ENCODE data around the gene MAX. TPM values are rescaled to one million over a fixed set of nuclear protein-coding genes. Genes with fewer than 3 reads are reported as not detected.

Gene MAX
- total and polyA plus RNA-seq, 2 donors from 2014 or later: 48.9 to 89.4 TPM

DNA sequence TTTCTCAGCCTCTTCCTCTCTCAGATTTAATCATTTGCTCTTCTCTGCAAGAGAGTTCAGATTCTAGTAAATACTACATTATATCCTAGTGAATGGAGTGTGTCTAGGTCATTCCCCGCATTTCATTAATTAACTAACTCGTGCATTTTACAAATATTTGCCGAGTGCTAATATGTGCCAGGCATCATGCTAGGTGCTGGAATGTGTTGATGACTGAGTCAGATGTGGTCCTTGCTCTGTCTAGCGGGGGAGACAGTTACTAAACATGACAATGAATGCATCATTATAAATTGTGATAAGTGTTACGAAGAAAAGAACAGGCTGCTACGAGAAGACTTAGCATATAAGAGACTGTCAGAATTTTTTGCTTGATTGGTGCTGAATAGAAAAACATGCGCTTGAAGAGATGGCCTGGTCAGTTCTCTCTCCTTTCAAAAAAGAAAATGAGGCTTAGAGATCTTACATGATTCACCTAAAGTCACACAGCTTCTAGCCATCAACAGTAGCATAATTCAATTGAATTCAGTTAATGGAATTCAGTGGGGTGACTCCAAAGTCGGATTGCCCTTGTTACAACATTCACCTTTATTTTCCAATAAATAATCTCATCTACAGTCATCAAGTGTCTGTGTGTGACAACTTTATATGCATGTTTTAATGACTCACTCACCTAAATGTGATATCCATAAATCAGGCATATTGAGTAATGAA is 48.7 kb upstream of the MAX start:
- no peaks in the 10 kb centered on the region for H3K27me3 ChIP-seq (ENCODE audit: control insufficient read depth, insufficient read depth, low read length)
- H3K4me1 ChIP-seq (ENCODE audit: control insufficient read depth in 2 of 3, insufficient read depth in 2 of 3, low read depth in 1 of 3, low read length in 3 of 3): no peaks in the 10 kb centered on the region
- no peak overlapping the region for H3K4me3 ChIP-seq (ENCODE audit: low read length in 3 of 3)
- H3K9ac ChIP-seq (ENCODE audit: low read length in 3 of 3): no peak overlapping the region
- H3K9me3 ChIP-seq (ENCODE audit: control insufficient read depth in 2 of 3, insufficient read depth in 1 of 3, low read length in 3 of 3): no peaks in the 10 kb centered on the region
- TF ChIP-seq, protein P1, sequence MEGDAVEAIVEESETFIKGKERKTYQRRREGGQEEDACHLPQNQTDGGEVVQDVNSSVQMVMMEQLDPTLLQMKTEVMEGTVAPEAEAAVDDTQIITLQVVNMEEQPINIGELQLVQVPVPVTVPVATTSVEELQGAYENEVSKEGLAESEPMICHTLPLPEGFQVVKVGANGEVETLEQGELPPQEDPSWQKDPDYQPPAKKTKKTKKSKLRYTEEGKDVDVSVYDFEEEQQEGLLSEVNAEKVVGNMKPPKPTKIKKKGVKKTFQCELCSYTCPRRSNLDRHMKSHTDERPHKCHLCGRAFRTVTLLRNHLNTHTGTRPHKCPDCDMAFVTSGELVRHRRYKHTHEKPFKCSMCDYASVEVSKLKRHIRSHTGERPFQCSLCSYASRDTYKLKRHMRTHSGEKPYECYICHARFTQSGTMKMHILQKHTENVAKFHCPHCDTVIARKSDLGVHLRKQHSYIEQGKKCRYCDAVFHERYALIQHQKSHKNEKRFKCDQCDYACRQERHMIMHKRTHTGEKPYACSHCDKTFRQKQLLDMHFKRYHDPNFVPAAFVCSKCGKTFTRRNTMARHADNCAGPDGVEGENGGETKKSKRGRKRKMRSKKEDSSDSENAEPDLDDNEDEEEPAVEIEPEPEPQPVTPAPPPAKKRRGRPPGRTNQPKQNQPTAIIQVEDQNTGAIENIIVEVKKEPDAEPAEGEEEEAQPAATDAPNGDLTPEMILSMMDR (IDR thresholded peaks at IDR 0.05; ENCODE audit: borderline replicate concordance, extremely low read depth, insufficient read depth): no peak
- DNase-seq: no peak
- intact Hi-C loops (cut with DNase I): no loop called here
- no peaks in the 10 kb centered on the region for H3K36me3 ChIP-seq (ENCODE audit: control insufficient read depth in 2 of 3, insufficient read depth in 3 of 3, low read length in 3 of 3)
- FAIRE-seq: no peak
- H3K27ac ChIP-seq (ENCODE audit: low read depth in 2 of 2, low read length in 2 of 2): no peak overlapping the region

DNA sequence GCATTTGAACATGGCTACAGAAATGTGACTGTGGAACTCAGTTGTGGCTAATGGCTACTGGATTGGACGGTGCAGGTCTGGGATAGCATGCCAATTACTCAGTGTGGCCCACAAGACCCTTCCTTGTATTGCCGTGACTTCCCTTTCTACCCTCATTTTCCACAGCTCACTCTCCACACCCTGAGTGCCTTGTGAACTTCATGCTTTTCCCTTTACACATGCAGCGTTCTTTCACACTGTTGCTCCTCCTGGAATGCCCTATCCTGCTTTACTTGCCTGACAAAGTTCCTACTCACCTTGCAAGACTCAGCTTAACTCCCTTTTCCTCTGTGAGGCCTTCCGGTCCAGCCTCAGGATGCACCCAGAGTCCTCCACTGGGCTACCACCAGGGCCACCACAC is 46.8 kb upstream of the MAX start:
- no peaks in the 10 kb centered on the region for H3K27me3 ChIP-seq (ENCODE audit: control insufficient read depth, insufficient read depth, low read length)
- no peak for FAIRE-seq
- intact Hi-C loops (cut with DNase I): no loop called here
- no peak overlapping the region for H3K27ac ChIP-seq (ENCODE audit: low read depth in 2 of 2, low read length in 2 of 2)
- no peak for DNase-seq
- H3K4me3 ChIP-seq (ENCODE audit: low read length in 3 of 3): no peak overlapping the region
- H3K36me3 ChIP-seq (ENCODE audit: control insufficient read depth in 2 of 3, insufficient read depth in 3 of 3, low read length in 3 of 3): no peaks in the 10 kb centered on the region
- H3K9ac ChIP-seq (ENCODE audit: low read length in 3 of 3): no peak overlapping the region
- H3K4me1 ChIP-seq (ENCODE audit: control insufficient read depth in 2 of 3, insufficient read depth in 2 of 3, low read depth in 1 of 3, low read length in 3 of 3): no peaks in the 10 kb centered on the region
- H3K9me3 ChIP-seq (ENCODE audit: control insufficient read depth in 2 of 3, insufficient read depth in 1 of 3, low read length in 3 of 3): no peaks in the 10 kb centered on the region
- TF ChIP-seq, protein P1 (IDR thresholded peaks at IDR 0.05; ENCODE audit: borderline replicate concordance, extremely low read depth, insufficient read depth): no peak

DNA sequence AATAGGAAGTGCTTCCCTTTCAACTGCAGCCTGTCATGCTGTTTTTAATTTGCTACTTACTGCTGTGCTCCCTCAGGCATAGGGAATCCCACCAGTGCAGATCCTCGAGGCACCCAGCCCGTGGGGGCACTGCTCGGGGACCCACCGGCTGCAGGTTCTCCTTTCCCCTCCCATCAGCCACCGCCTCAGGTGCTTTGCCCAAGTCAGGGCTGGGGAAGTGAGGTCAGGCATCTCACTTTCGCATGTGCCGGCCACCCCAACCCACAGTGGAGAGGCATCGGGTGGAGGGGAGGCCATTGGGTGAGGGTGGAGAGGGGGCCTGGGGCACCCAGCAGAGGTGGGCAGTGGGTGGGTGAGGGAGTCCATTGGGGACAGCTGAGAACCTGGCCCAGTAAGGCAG is 41.9 kb upstream of the MAX start:
- Histone ChIP-seq H3K27me3 (ENCODE audit: control insufficient read depth, insufficient read depth, low read length) (no peaks in the 10 kb centered on the region), H3K4me1 (ENCODE audit: control insufficient read depth in 2 of 3, insufficient read depth in 2 of 3, low read depth in 1 of 3, low read length in 3 of 3) (no peaks in the 10 kb centered on the region), H3K27ac (ENCODE audit: low read depth in 2 of 2, low read length in 2 of 2) (no peak overlapping the region), H3K36me3 (ENCODE audit: control insufficient read depth in 2 of 3, insufficient read depth in 3 of 3, low read length in 3 of 3) (no peaks in the 10 kb centered on the region), H3K9me3 (ENCODE audit: control insufficient read depth in 2 of 3, insufficient read depth in 1 of 3, low read length in 3 of 3) (no peaks in the 10 kb centered on the region), H3K9ac (ENCODE audit: low read length in 3 of 3) (no peak overlapping the region), H3K4me3 (ENCODE audit: low read length in 3 of 3) (no peak overlapping the region)
- FAIRE-seq: no peak
- intact Hi-C loops (cut with DNase I): no loop called here
- no peak for DNase-seq
- TF ChIP-seq, protein P1 (IDR thresholded peaks at IDR 0.05; ENCODE audit: borderline replicate concordance, extremely low read depth, insufficient read depth): no peak

Measured in kidney (tissue), 14 donors.